ENCODE data around the gene KIF26A. TPM values are rescaled to one million over a fixed set of nuclear protein-coding genes. Genes with fewer than 3 reads are reported as not detected.

KIF26A gene
- total RNA-seq, 1 experiment from 2014 or later, result 5.5 TPM

DNA sequence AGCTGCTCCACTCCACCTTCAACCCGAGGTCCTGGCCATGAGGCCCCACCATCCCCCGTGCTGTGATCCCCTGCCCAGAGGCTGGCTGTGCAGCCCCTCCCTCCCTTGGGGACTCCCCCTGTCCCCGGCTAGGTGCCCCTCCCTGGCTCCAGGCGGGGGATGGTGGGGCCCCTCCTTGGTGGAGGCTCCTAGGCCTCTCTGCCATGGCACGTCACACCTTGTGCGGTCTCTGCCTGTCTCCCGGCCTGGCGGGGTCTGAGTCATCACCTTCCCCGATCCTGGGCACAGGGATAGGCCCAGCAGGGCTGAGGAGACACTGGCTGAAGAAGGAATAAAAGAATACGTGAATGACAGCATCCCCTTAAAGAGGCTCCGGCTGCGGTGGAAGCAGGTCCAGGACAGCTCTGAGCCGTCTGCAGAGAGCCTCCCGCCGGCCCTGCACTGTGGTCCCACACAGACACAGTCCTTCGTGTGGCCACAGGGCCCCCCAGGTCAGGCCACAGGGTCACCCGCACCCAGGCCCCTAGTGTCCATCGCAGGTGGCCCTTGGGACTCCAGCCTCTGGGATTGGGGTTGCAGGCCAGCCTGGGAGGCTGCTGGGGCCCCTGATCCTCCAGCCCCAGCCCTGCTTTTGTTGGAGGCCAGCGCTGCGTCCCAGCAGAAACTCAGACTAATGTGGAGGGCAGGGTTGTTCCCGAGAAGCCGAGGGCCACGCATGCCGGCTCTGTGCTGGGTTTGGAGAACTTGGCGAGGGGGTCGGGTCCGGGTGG, 43.6 kb downstream of the KIF26A start:
- BruUV-seq (replicated peaks), result no TSS peak
- TF ChIP-seq, protein P1, sequence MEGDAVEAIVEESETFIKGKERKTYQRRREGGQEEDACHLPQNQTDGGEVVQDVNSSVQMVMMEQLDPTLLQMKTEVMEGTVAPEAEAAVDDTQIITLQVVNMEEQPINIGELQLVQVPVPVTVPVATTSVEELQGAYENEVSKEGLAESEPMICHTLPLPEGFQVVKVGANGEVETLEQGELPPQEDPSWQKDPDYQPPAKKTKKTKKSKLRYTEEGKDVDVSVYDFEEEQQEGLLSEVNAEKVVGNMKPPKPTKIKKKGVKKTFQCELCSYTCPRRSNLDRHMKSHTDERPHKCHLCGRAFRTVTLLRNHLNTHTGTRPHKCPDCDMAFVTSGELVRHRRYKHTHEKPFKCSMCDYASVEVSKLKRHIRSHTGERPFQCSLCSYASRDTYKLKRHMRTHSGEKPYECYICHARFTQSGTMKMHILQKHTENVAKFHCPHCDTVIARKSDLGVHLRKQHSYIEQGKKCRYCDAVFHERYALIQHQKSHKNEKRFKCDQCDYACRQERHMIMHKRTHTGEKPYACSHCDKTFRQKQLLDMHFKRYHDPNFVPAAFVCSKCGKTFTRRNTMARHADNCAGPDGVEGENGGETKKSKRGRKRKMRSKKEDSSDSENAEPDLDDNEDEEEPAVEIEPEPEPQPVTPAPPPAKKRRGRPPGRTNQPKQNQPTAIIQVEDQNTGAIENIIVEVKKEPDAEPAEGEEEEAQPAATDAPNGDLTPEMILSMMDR (IDR thresholded peaks at IDR 0.05; ENCODE audit: insufficient read depth in 1 of 2, low read depth in 1 of 2, low read length in 1 of 2, severe bottlenecking in 1 of 2, unreplicated experiment in 1 of 2), result no peak
- no peak for DNase-seq
- Histone ChIP-seq H3K4me3 (ENCODE audit: low read depth, low read length) (no peak overlapping the region), H3K36me3 (ENCODE audit: control insufficient read depth, insufficient read depth, low read length) (no peaks in the 10 kb centered on the region), H3K27me3 (replicated peaks; ENCODE audit: control insufficient read depth, insufficient read depth, low read length) (no peaks in the 10 kb centered on the region), H3K4me1 (no peaks in the 10 kb centered on the region), H3K9me3 (no peaks in the 10 kb centered on the region)
- ChIA-PET POLR2A (interaction anchor here (0.8 kb wide), 1 partner anchor 10 kb away, joined by 3 read pairs; no protein-coding TSS in a partner anchor), CTCF (interaction anchor here (0.6 kb wide), 2 partner anchors 11 to 44 kb away, joined by 3 to 4 read pairs; no protein-coding TSS in a partner anchor)
- H3K4me3 Mint-ChIP-seq (ENCODE audit: unreplicated experiment), result no peak overlapping the region
- peaks cover 6% of the 10 kb centered on the region for H3K36me3 Mint-ChIP-seq (ENCODE audit: insufficient read depth, unreplicated experiment)
- H3K27me3 Mint-ChIP-seq (ENCODE audit: insufficient read depth, unreplicated experiment), result no peaks in the 10 kb centered on the region
- no peaks in the 10 kb centered on the region for H3K9me3 Mint-ChIP-seq (ENCODE audit: unreplicated experiment)
- no peaks in the 10 kb centered on the region for H3K4me1 Mint-ChIP-seq (ENCODE audit: low read depth, unreplicated experiment)
- H3K27ac Mint-ChIP-seq (ENCODE audit: unreplicated experiment), result no peak overlapping the region
- intact Hi-C loops (cut with micrococcal nuclease; ENCODE audit: unreplicated experiment), result no loop called here

DNA sequence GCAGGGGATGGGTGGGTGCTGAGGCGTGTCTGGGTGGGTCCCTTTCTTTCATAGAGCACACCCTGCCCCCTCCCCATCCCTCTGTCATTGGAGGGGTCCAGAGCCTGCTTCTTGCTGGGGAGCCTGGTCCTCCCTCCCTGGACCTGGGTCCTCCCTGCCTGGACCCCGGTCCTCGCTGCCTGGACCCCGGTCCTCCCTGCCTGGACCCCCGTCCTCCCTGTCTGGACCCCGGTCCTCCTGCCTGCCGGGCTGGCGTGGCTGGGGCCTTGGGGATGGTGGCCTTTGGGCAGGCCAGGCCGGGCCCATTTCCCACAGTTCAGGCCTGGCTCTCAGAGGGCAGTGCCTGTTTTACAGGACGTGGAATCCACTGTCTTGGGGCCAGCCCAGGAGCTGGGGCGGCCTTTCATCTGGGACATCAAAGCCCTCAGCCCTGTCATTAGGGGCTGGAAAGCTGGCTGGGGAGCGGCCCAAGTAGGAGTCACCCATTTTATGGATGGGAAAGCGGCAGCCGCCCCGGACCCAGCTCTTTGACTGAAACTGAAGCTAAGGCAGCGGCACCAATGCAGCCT, 44.6 kb downstream of the KIF26A start:
- Mint-ChIP-seq H3K4me3 (ENCODE audit: unreplicated experiment) (no peak overlapping the region), H3K4me1 (ENCODE audit: low read depth, unreplicated experiment) (no peaks in the 10 kb centered on the region), H3K9me3 (ENCODE audit: unreplicated experiment) (no peaks in the 10 kb centered on the region), H3K27ac (ENCODE audit: unreplicated experiment) (no peak overlapping the region), H3K36me3 (ENCODE audit: insufficient read depth, unreplicated experiment) (peaks cover 6% of the 10 kb centered on the region), H3K27me3 (ENCODE audit: insufficient read depth, unreplicated experiment) (peaks cover 2% of the 10 kb centered on the region)
- DNase-seq, result no peak
- no peaks in the 10 kb centered on the region for H3K27me3 ChIP-seq (replicated peaks; ENCODE audit: control insufficient read depth, insufficient read depth, low read length)
- no peak overlapping the region for H3K4me3 ChIP-seq (ENCODE audit: low read depth, low read length)
- intact Hi-C loops (cut with micrococcal nuclease; ENCODE audit: unreplicated experiment), result no loop called here
- TF ChIP-seq, protein P1 (IDR thresholded peaks at IDR 0.05; ENCODE audit: insufficient read depth in 1 of 2, low read depth in 1 of 2, low read length in 1 of 2, severe bottlenecking in 1 of 2, unreplicated experiment in 1 of 2), result no peak
- H3K36me3 ChIP-seq (ENCODE audit: control insufficient read depth, insufficient read depth, low read length), result no peaks in the 10 kb centered on the region
- no peaks in the 10 kb centered on the region for H3K9me3 ChIP-seq
- no peaks in the 10 kb centered on the region for H3K4me1 ChIP-seq
- POLR2A ChIA-PET, result no interaction called here
- CTCF ChIA-PET, result no interaction called here
- BruUV-seq (replicated peaks), result no TSS peak

DNA sequence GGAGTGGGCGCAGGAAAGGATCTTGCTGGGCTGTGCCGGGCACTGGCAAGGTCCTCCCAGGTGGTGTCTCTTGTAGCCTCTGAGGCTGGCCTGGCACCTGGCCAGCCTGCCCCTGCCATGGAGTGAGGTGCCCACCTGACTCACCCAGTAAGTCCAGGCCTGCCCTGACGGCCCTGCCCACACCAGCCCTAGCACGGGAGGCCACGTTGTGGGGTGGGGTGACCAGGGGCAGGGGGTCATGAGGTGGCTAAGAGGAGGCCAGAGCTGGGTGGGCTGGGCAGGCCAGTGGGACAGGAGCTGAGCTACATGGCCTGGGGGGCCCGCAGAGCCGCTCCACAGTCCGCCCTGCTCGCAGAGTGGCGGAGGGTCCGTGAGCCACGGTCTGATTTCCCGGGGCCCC, 45.4 kb downstream of the KIF26A start:
- no peak overlapping the region for H3K4me3 Mint-ChIP-seq (ENCODE audit: unreplicated experiment)
- ChIA-PET CTCF (no interaction called here), POLR2A (no interaction called here)
- TF ChIP-seq, protein P1 (IDR thresholded peaks at IDR 0.05; ENCODE audit: insufficient read depth in 1 of 2, low read depth in 1 of 2, low read length in 1 of 2, severe bottlenecking in 1 of 2, unreplicated experiment in 1 of 2), result no peak
- no peaks in the 10 kb centered on the region for H3K36me3 ChIP-seq (ENCODE audit: control insufficient read depth, insufficient read depth, low read length)
- BruUV-seq (replicated peaks), result no TSS peak
- no peaks in the 10 kb centered on the region for H3K9me3 Mint-ChIP-seq (ENCODE audit: unreplicated experiment)
- H3K9me3 ChIP-seq, result no peaks in the 10 kb centered on the region
- H3K4me3 ChIP-seq (ENCODE audit: low read depth, low read length), result no peak overlapping the region
- no peaks in the 10 kb centered on the region for H3K4me1 Mint-ChIP-seq (ENCODE audit: low read depth, unreplicated experiment)
- no peak overlapping the region for H3K27ac Mint-ChIP-seq (ENCODE audit: unreplicated experiment)
- no peaks in the 10 kb centered on the region for H3K27me3 ChIP-seq (replicated peaks; ENCODE audit: control insufficient read depth, insufficient read depth, low read length)
- intact Hi-C loops (cut with micrococcal nuclease; ENCODE audit: unreplicated experiment), result no loop called here
- peaks cover 2% of the 10 kb centered on the region for H3K27me3 Mint-ChIP-seq (ENCODE audit: insufficient read depth, unreplicated experiment)
- H3K36me3 Mint-ChIP-seq (ENCODE audit: insufficient read depth, unreplicated experiment), result peaks cover 6% of the 10 kb centered on the region
- DNase-seq, result no peak
- no peaks in the 10 kb centered on the region for H3K4me1 ChIP-seq
